Esophagus squamous epithelium (tissue), 4 donors: ENCODE measurements around the gene RBM6.

Experiments
- POLR2A ChIP-seq, 4 donors: fragments of 450-650 bp; IDR thresholded peaks; one replicate each; pipeline ENCODE4 v1.6.1; 2017; ENCODE audit warnings: antibody characterized with exemption in 4 of 4, mild to moderate bottlenecking in 4 of 4, moderate library complexity in 3 of 4
- TF ChIP-seq, protein P1 (sequence below), 6 experiments: fragments of 450-650 bp in 4 of 6; fragments of 200-600 bp in 2 of 6; sonication (generic) in 2 of 6; IDR thresholded peaks; one replicate each; pipeline ENCODE4 v1.5.1; 2016 to 2019; ENCODE audit warnings: antibody characterized with exemption in 6 of 6, mild to moderate bottlenecking in 4 of 6, moderate library complexity in 4 of 6

DNA sequence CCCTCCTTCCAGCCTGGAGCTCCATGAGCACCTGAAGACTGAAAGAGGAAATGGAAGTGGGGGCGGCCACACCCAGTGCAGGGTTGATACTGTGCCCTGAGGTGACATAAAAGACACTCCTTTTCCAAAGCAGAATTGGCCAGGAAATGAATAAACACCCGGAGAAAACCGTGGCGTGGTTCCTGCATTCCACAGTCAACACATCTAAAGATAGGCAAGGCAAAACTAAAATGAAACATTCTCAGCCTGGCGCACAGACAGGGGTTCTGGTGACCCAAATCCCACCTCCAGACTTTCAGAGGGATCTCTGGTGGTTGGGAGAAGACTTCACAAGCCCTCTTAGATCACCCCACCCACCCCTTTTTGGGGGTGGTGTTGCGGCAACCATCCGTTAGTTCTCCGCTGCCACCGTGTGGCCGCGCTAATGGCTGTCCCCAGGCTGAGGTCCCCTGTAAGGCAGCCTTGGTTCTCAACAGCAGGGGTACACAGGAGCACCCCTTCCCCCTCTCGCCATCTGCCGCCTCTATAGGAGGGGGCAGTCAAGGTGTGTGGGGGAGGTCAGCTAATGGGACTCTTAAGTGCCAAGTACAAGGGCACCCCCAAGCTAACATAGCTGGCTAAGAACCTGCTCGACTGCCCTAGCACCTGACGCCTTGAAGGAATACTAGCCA is 33.7 kb upstream of the RBM6 start:
- TF ChIP-seq, protein P1, sequence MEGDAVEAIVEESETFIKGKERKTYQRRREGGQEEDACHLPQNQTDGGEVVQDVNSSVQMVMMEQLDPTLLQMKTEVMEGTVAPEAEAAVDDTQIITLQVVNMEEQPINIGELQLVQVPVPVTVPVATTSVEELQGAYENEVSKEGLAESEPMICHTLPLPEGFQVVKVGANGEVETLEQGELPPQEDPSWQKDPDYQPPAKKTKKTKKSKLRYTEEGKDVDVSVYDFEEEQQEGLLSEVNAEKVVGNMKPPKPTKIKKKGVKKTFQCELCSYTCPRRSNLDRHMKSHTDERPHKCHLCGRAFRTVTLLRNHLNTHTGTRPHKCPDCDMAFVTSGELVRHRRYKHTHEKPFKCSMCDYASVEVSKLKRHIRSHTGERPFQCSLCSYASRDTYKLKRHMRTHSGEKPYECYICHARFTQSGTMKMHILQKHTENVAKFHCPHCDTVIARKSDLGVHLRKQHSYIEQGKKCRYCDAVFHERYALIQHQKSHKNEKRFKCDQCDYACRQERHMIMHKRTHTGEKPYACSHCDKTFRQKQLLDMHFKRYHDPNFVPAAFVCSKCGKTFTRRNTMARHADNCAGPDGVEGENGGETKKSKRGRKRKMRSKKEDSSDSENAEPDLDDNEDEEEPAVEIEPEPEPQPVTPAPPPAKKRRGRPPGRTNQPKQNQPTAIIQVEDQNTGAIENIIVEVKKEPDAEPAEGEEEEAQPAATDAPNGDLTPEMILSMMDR (IDR thresholded peaks at IDR 0.05): peak in 5 of 6 experiments; percentile 50 to 68 (median 62)
- TF ChIP-seq POLR2A (IDR thresholded peaks at IDR 0.05): no peak
